ENCODE results near the gene SMPDL3A.

SMPDL3A gene

GRCh38 chr6:122790028-122790422 lies 967 bp downstream of the SMPDL3A start:
- Histone ChIP-seq H3K4me3 (no peak overlapping the region), H4K20me1 (no peaks in the 10 kb centered on the region), H3K9ac (no peak overlapping the region), H3K4me2 (no peak overlapping the region), H3K36me3 (no peaks in the 10 kb centered on the region), H3K4me1 (no peaks in the 10 kb centered on the region), H3K27ac (no peak overlapping the region), H3K27me3 (no peaks in the 10 kb centered on the region), H3K9me3 (peaks cover 8% of the 10 kb centered on the region)
- no peak for TF ChIP-seq Cebpa-rat (IDR thresholded peaks at IDR 0.05)

- Histone ChIP-seq H3K4me3 (no peak overlapping the region), H3K4me2 (no peak overlapping the region), H3K27ac (no peak overlapping the region), H3K27me3 (no peaks in the 10 kb centered on the region), H3K4me1 (no peaks in the 10 kb centered on the region), H4K20me1 (no peaks in the 10 kb centered on the region), H3K9ac (no peak overlapping the region), H3K36me3 (no peaks in the 10 kb centered on the region), H3K9me3 (peaks cover 8% of the 10 kb centered on the region)
- TF ChIP-seq Cebpa-rat (IDR thresholded peaks at IDR 0.05): no peak
These were observed 1.6 kb downstream of the SMPDL3A start for GRCh38 chr6:122790423-122791309.

- H3K4me2 ChIP-seq: no peak overlapping the region
- peaks cover 8% of the 10 kb centered on the region for H3K9me3 ChIP-seq
- no peaks in the 10 kb centered on the region for H3K36me3 ChIP-seq
- H3K4me1 ChIP-seq: no peaks in the 10 kb centered on the region
- H3K4me3 ChIP-seq: no peak overlapping the region
- no peaks in the 10 kb centered on the region for H3K27me3 ChIP-seq
- H4K20me1 ChIP-seq: no peaks in the 10 kb centered on the region
- H3K9ac ChIP-seq: no peak overlapping the region
- no peak for TF ChIP-seq Cebpa-rat (IDR thresholded peaks at IDR 0.05)
- H3K27ac ChIP-seq: no peak overlapping the region
These were observed 2.2 kb downstream of the SMPDL3A start for GRCh38 chr6:122791310-122791679.

GRCh38 chr6:122792766-122793165 lies 3.7 kb downstream of the SMPDL3A start:
- H3K4me1 ChIP-seq: no peaks in the 10 kb centered on the region
- no peak overlapping the region for H3K9ac ChIP-seq
- H3K4me3 ChIP-seq: no peak overlapping the region
- no peaks in the 10 kb centered on the region for H3K36me3 ChIP-seq
- TF ChIP-seq Cebpa-rat (IDR thresholded peaks at IDR 0.05): no peak
- no peak overlapping the region for H3K4me2 ChIP-seq
- H4K20me1 ChIP-seq: no peaks in the 10 kb centered on the region
- no peaks in the 10 kb centered on the region for H3K27me3 ChIP-seq
- H3K27ac ChIP-seq: no peak overlapping the region
- peaks cover 8% of the 10 kb centered on the region for H3K9me3 ChIP-seq

- no peak for TF ChIP-seq Cebpa-rat (IDR thresholded peaks at IDR 0.05)
- no peak overlapping the region for H3K4me3 ChIP-seq
- H3K9ac ChIP-seq: no peak overlapping the region
- no peaks in the 10 kb centered on the region for H3K4me1 ChIP-seq
- no peak overlapping the region for H3K27ac ChIP-seq
- H3K36me3 ChIP-seq: no peaks in the 10 kb centered on the region
- H3K27me3 ChIP-seq: no peaks in the 10 kb centered on the region
- no peak overlapping the region for H3K4me2 ChIP-seq
- no peaks in the 10 kb centered on the region for H3K9me3 ChIP-seq
- no peaks in the 10 kb centered on the region for H4K20me1 ChIP-seq
These were observed 8.5 kb downstream of the SMPDL3A start for GRCh38 chr6:122797537-122797936.

DNA sequence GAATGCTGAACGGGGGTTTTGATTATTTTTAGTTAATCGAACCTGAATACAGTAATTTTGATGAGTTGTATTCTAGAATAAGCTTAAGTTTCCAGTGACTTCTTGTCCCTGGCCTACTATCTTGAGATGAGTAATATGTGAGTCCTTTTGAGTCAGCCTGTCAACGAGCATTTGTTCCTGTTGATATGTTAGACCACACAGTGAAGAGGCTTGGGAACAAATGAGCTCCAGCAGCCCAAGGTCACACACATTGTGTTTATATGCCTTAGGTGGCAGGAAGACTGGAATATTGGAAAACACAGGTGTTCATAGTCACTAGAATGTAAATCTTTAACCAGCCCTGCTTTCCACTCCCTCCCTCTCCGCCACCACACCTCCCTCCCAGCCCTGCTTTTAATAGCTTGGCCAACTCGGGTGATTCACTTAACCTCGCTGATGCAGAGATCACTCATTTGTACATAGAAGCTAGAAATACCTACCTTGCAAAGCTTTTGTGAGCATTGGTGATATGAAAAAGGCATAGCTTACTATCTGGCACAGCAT lies 9.1 kb downstream of the SMPDL3A start:
- Histone ChIP-seq H3K36me3 (no peaks in the 10 kb centered on the region), H3K27me3 (no peaks in the 10 kb centered on the region), H4K20me1 (no peaks in the 10 kb centered on the region), H3K9me3 (no peaks in the 10 kb centered on the region), H3K4me1 (no peaks in the 10 kb centered on the region), H3K9ac (no peak overlapping the region), H3K4me2 (no peak overlapping the region), H3K27ac (no peak overlapping the region), H3K4me3 (no peak overlapping the region)
- TF ChIP-seq Cebpa-rat (IDR thresholded peaks at IDR 0.05): no peak

GRCh38 chr6:122799140-122799745 lies 10.2 kb downstream of the SMPDL3A start:
- no peaks in the 10 kb centered on the region for H3K4me1 ChIP-seq
- H3K36me3 ChIP-seq: no peaks in the 10 kb centered on the region
- no peaks in the 10 kb centered on the region for H4K20me1 ChIP-seq
- H3K27me3 ChIP-seq: no peaks in the 10 kb centered on the region
- no peak overlapping the region for H3K4me2 ChIP-seq
- no peak overlapping the region for H3K4me3 ChIP-seq
- no peaks in the 10 kb centered on the region for H3K9me3 ChIP-seq
- TF ChIP-seq Cebpa-rat (IDR thresholded peaks at IDR 0.05): no peak
- no peak overlapping the region for H3K9ac ChIP-seq
- no peak overlapping the region for H3K27ac ChIP-seq

DNA sequence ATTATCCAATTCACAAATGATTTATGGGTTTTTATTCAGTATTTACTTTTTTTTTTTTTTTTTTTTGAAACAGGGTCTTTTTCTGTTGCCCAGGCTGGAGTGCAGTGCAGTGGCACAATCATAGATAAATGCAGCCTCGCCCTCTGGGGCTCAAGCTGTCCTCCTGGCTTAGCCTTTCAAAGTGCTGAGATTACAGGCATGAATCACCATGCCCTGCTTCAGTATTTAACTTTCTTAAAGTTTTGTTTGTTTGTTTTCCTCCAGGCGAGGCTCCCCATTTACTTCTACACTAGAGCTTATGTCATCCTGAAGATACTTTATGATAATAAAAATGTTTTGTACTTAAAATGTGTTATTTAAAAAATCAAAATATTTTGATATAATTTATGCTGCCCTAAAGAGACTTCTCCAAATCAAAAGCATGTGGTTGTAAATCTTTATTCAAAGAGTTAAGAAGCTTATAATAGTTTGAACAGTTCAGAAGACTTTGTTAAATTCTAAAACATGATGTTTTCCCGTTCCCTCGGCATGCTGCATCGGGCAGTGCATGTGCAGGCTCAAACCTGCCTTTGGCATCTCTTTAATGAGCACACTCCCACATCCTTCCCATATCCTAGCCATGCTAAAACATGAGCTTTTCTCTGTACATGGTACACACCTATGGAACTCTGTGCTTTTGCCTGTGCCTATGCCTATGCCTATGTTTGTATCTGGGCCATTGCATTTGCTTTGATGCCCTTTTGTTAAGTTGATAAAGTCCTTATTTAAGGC lies 11.0 kb downstream of the SMPDL3A start:
- Histone ChIP-seq H3K4me2 (no peak overlapping the region), H3K27me3 (no peaks in the 10 kb centered on the region), H3K4me1 (no peaks in the 10 kb centered on the region), H3K36me3 (no peaks in the 10 kb centered on the region), H3K27ac (no peak overlapping the region), H3K4me3 (no peak overlapping the region), H3K9ac (no peak overlapping the region), H4K20me1 (no peaks in the 10 kb centered on the region), H3K9me3 (no peaks in the 10 kb centered on the region)
- TF ChIP-seq Cebpa-rat (IDR thresholded peaks at IDR 0.05): no peak

- no peaks in the 10 kb centered on the region for H3K4me1 ChIP-seq
These were observed 11.8 kb downstream of the SMPDL3A start for GRCh38 chr6:122800906-122801305.

More at GRCh38 chr6:122800906-122801305, 11.8 kb downstream of the SMPDL3A start:
- Histone ChIP-seq H3K27me3 (no peaks in the 10 kb centered on the region), H3K27ac (no peak overlapping the region), H3K9me3 (no peaks in the 10 kb centered on the region), H3K4me3 (no peak overlapping the region), H3K36me3 (no peaks in the 10 kb centered on the region), H3K9ac (no peak overlapping the region), H4K20me1 (no peaks in the 10 kb centered on the region), H3K4me2 (no peak overlapping the region)
- TF ChIP-seq Cebpa-rat (IDR thresholded peaks at IDR 0.05): no peak

All from BLaER1 (cell line).